ENCODE results near the gene DARS1.
"Not testable (repeated sequence)": the region's sequence is repeated elsewhere in the genome, so short reads cannot be mapped to it uniquely, and the experiment has no call there.

Gene DARS1

DNA sequence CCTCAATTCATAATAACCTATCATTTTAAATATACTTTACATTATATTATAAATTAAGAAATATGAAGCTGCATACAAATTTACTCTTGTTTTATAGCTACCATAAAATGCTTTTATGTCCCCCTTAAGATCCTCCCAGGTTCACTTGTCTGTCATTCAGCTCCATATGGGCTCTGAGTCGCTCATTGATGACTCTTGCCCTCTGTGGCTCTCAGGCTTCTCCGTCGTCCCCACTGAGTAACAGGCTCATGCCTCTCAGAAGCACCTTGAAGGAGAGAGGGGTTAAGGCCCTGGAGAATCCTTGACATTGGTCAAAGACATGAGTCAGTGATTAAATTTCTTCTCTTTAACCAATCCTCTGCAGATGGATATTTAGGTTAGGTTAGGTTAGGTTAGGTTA, 103.0 kb downstream of the DARS1 start:
- no peak for DNase-seq (ENCODE audit: low spot score)

GRCh38 chr2:135876770-135877169, 108.7 kb downstream of the DARS1 start:
- DNase-seq (ENCODE audit: low spot score) = not testable (repeated sequence)

DNA sequence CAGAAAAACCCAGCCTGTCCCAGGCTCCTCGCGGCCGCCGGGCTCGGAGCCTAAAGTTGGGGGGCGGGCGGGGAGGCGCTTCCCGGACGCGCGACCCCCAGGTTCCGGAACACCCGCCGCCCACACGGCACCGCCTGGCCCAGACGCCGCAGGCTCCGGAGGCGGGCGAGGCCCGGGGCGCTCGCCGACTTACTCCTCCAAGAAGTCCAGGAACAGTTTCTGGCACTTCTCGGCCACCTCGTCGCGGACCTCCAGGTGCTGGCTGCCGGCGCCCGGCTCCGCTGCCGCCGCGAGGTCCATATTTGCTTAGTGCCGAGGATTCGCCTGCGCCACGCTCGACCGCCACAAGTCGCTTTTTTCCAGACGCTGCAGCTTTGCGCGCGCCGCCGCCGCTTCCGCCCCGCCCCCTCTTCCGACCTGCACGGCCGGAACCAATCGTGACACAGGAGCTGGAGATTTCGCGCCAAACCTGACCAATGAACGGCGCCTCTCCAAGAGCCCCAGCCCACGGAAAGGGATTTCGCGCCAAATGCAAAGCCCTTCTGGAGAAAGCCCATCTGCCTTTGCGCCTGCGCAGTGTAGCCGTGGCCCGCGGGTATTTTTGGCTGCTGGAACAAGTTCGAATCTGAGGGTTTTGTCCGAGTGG, 109.2 kb downstream of the DARS1 start, which contains the start of gene MCM6:
MCM6 (minus strand) TSS at position 378 of the 646 bp plus-strand sequence; CDS start at position 300, 78 bp downstream.
- DNase-seq (ENCODE audit: low spot score) = peak; percentile 98

DNA sequence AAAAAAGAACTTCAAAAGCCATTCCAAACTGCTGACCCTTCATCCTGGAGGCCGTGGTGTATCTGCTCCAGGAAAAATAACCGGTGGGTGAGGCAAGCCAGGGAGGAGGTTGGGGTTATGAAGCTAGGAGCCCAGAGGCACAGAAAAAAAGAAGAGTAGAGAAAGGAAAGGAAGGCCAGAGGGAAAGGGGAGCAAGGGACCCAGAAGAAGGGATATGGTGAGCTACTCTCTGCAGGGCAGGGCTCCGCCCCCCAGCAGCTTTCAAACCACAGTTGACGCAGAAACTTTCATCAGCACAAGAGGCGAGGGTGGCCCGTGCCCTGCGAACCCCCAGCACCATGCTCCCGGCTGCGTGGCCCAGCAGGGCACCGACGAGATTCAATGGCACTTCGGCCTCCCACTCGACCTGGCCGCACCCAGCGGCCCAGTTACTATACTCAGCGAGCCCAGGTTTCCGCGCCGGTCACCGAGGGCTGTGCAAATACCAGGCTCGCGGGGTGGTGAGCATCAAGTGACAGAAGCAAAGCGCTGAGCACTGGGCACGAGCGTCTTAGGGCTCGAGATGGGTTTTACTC, 109.8 kb downstream of the DARS1 start:
- DNase-seq (ENCODE audit: low spot score) = peak; percentile 75

GRCh38 chr2:135874777-135875365, 110.6 kb downstream of the DARS1 start:
- no peak for DNase-seq (ENCODE audit: low spot score)

- no peak for DNase-seq (ENCODE audit: low spot score)
These were observed 114.9 kb downstream of the DARS1 start for GRCh38 chr2:135870571-135870970.

- no peak for DNase-seq (ENCODE audit: low spot score)
These were observed 122.2 kb downstream of the DARS1 start for GRCh38 chr2:135863233-135863632.

DNA sequence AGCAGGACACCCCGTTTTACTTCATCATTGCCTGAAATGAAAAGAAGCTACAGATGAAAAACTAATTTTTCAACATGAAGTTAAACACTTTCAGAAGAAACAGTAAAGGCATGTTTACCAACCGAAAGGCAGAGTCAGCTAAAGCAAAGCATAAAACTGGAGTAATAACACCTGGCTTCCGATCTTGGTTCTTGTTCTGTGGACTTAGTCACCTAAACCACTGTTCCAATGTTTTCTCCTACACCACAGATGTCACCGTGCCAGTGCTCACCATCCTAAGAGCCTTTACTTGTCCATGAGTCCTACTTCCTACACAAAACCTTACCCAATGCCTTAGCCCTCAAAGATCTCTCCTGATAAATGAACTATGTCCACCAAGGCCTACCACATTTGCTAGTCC, 122.7 kb downstream of the DARS1 start:
- no peak for DNase-seq (ENCODE audit: low spot score)
